AG10803 (cell line): ENCODE data around the gene CHMP3.

Source experiments
- DNase-seq: peaks from one replicate; pipeline ENCODE4 v3.0.0; 2010; ENCODE audit warnings: low read depth
- H3K4me3 ChIP-seq: 2 replicates; pipeline ENCODE4 v1.5.1; 2011; ENCODE audit warnings: mild to moderate bottlenecking, low read length, control low read depth
- TF ChIP-seq, protein P1 (sequence below): conservative IDR thresholded peaks from 2 replicates; pipeline ENCODE4 v1.5.1; 2011; ENCODE audit warnings: mild to moderate bottlenecking, low read length, control low read depth, inconsistent platforms

Gene CHMP3

DNA sequence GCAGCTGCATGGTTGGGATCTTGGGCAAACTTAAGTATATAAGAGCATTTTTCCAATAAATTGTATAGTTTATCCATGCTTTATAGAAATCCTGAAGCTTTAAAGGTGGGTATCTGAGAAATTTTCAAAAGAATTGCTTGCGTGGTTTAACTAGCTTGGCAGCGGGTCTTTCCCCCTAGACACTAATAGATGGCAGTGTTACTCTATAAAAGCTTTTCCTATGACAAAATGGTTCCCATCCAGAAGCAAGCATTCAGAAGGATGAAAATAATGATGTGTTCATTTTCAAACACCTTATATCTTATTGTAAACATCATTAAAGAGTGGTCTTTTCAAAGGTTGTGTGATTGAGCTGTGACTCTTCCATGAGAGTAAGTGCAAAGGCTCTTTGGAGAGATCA is 76.2 kb downstream of the CHMP3 start:
- TF ChIP-seq, protein P1, sequence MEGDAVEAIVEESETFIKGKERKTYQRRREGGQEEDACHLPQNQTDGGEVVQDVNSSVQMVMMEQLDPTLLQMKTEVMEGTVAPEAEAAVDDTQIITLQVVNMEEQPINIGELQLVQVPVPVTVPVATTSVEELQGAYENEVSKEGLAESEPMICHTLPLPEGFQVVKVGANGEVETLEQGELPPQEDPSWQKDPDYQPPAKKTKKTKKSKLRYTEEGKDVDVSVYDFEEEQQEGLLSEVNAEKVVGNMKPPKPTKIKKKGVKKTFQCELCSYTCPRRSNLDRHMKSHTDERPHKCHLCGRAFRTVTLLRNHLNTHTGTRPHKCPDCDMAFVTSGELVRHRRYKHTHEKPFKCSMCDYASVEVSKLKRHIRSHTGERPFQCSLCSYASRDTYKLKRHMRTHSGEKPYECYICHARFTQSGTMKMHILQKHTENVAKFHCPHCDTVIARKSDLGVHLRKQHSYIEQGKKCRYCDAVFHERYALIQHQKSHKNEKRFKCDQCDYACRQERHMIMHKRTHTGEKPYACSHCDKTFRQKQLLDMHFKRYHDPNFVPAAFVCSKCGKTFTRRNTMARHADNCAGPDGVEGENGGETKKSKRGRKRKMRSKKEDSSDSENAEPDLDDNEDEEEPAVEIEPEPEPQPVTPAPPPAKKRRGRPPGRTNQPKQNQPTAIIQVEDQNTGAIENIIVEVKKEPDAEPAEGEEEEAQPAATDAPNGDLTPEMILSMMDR: no peak
- no peak for DNase-seq
- H3K4me3 ChIP-seq: no peak overlapping the region

DNA sequence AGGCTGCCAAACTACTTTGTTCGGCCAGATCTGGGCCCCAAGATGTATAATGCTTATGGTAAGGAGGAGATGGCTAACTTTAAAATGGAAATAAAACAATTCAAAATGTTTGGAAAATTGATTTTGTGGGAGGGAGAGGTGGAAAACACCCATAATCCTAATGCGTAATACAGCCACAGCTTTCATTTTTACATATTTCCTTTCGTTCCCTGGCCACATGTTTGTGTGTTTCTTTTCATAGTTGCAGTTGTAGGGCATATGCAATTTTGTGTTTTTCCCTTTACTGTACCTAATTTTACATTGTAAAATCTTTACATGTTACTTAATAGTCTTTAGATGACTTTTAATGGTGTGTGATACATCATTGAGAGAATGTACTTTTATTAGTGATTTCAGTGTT is 77.4 kb downstream of the CHMP3 start:
- DNase-seq: no peak
- no peak overlapping the region for H3K4me3 ChIP-seq
- TF ChIP-seq, protein P1: no peak

- no peak for DNase-seq
- TF ChIP-seq, protein P1: no peak
- H3K4me3 ChIP-seq: no peak overlapping the region
Observed at GRCh38 chr2:86485103-86485502, 78.1 kb downstream of the CHMP3 start.

- H3K4me3 ChIP-seq: no peak overlapping the region
- TF ChIP-seq, protein P1: no peak
- no peak for DNase-seq
Observed at GRCh38 chr2:86484385-86484784, 78.9 kb downstream of the CHMP3 start.

- no peak for DNase-seq
- TF ChIP-seq, protein P1: no peak
- H3K4me3 ChIP-seq: no peak overlapping the region
Observed at GRCh38 chr2:86482034-86482433, 81.2 kb downstream of the CHMP3 start.

DNA sequence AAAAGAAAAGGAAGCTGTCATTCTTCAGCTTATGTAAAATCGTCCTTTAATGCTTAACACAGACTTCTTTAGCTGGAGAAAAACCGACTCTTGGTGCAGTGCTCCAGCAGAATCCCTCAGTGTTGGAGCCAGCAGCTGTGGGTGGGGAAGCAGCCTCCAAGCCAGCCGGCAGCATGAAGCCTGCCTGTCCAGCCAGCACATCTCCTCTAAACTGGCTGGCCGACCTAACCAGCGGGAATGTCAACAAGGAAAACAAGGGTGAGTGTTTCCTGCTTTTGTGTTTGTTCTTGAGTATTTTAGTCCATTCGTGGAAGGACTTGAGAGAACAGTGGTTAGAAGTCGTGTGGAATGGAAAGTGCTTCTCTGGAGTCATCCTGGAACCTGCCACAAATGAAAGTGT is 83.1 kb downstream of the CHMP3 start:
- TF ChIP-seq, protein P1: no peak
- no peak overlapping the region for H3K4me3 ChIP-seq
- DNase-seq: peak; percentile 14

- peak; percentile 18 for DNase-seq
- TF ChIP-seq, protein P1: no peak
- no peak overlapping the region for H3K4me3 ChIP-seq
Observed at GRCh38 chr2:86477349-86477748, 85.9 kb downstream of the CHMP3 start.
